T-helper 1 cell (primary cell): ENCODE results near the gene PKP4.

Experiments
- DNase-seq, 5 donors: peaks; one replicate each; pipeline ENCODE4 v3.0.0-alpha.2; 2012 to 2020

PKP4 gene

DNA sequence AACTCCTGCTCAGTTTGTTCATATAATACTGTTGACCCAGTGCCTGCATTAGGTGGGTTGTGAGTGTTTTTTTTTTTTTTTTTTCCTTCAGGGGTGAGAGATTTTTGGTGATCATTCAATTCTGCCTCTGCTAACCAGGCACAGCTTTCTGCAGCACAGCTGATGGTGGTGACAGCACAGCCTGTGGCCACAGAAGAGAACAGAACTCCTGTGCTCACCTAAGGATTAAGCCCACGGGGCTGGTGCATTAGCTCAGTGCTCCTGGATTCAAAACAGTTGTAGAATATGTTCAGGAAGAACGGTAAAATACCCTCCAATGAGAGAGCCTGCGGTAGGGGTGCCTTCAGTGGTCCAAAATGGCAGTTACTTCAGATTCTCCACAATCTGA is 42.0 kb downstream of the PKP4 start:
- no peak for DNase-seq

DNA sequence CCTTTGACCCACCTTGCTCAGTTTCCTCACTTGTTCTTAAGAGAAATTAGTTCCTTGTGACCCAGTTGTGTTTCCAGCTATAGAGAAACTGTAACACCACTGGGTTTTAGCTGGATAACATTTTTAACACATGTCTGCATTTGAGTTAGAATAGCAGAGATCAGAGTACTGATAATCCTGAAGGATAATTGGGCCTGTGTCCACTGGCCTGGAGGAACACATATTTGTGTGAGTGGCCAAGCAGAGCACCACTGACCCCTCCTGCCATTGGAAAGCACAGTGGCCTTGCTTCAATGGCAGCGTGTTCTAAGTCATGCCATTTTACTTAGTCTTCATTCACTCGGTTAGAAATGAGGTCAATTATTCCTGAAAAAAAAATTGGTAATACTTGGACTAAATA is 42.6 kb downstream of the PKP4 start:
- DNase-seq = no peak

DNA sequence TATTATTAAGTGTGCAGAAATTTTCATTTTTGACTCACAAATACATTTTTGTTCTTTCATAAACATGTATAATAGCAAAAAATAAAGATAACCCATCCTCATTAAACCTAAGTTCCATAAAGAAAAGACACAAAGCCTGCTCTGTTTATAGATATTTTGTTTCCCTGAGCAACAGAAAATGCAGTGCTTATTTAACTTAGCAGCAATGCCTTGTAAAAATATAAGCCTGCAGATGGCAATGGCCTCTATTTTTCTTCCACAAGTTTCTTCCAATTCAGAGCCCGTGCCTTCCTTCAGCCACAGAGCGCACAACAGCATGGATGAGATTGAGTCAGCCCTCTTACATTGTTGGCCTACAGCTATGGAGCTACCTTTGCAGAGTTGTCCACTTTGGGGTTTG is 43.6 kb downstream of the PKP4 start:
- no peak for DNase-seq

DNA sequence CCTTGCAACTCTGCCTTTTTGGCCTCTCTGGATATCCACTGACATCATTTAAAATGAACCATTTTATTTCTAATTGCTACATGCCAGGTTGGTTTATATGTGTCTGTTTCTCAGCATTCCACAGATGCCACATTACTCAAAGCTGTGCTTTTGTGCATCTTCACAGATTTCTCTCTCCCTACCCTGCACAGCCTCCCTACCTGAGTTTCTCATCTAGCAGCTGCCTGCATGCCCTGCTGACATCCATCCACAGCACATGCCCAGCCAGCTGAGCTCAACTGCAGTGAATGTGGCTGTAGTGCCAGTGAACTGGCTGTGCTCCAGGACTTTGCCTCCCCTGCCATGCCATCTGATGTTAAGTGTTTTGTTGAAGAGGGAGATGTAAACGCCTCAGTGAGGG is 44.5 kb downstream of the PKP4 start:
- no peak for DNase-seq

DNA sequence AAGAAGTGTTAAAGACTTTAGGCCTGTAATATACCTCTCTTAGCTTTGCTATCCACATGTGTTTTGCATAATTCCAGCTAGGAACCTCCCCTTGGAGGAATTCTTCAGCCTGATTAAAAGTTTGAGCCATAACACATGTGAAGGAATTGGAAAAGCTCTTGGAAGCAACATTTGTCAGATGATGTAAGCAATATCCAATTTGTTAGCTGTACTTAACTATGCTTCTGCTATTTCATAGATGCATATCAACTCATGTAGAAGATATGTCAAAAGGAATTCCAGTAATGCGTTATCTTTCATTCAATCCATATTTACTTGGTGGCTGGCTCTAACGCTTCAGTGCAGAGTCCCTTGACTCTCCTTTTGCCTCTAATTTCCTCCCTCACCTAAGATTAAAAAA is 46.2 kb downstream of the PKP4 start:
- DNase-seq = no peak

DNA sequence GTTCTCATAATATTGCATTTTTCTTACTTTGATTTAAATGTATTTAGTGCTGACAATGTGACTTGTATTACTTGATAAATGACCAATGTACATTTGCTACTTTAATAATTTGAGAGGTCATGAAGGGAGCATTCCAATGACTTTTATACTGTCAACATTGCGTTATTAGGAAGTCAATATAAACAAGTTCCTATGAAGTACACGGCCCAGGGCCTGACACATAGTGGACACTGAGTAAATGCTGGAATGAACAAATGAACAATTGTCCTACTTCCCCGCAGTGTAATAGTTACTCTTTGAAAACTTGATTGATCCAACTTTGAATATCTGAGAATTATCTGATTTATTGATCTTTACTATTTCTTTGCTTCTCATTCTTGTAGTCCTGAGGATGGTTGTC is 47.3 kb downstream of the PKP4 start:
- no peak for DNase-seq

DNA sequence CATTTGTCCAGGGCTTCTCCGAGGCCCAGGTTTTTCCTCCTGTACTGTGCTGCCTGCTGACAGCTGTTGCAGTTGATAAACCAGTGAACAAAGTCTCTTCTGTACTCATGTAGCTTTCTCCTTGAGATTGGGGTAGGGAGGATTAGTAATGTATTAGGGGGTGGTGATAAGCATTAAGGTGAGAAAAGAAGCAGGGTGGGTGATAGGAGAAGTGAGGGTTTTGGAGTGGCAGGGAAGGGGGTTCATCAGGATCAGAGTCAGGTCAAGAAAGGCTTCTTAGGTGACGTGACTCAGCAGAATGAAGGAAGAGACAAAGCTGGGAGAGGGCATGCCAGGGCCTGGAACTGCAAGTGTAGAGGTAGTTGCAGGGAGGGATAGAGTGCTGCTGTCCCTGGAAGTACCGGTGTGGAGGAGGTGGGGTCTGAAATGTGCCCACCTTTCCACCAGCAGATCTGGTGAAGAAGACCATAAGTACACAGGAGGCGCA is 48.7 kb downstream of the PKP4 start:
- no peak for DNase-seq

DNA sequence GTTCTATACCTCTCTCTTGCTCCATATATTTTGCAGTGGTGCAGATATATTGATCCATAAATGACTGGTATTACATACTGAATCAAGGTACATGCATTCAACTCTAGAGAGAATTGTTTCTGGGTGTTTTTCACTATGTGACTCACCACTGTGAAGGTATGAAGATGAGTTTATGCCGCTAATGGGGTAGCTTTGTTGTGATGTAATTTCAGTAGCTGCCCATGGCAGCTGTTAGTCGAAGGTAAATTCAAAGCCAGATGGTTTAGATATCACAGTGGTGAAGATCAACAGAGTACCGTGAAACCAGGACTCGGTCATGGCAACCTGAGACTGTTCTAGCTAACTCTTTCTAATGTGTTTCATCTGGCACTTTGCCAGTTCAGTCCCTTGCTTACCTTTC is 50.4 kb downstream of the PKP4 start:
- DNase-seq = peak in 1 of 5 donors; percentile 63

DNA sequence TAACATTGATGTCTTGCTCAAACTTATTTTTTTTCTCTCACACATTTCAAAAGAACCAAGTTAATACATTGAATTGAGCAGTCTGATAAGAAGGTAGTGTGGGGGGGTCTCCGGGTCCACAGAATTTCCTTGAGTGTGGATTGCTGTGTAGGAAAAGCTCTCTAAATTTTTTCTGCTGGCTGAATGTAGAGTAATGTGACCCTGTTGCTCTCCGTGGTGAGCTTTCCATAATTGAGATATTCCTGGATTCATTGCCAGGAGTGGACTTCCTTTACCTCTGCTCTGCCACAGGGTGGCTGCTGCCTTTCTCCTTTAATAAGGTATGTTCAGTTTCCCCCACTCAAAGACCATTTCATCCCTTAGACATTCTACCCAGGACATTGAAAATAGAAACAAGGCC is 50.9 kb downstream of the PKP4 start:
- no peak for DNase-seq

DNA sequence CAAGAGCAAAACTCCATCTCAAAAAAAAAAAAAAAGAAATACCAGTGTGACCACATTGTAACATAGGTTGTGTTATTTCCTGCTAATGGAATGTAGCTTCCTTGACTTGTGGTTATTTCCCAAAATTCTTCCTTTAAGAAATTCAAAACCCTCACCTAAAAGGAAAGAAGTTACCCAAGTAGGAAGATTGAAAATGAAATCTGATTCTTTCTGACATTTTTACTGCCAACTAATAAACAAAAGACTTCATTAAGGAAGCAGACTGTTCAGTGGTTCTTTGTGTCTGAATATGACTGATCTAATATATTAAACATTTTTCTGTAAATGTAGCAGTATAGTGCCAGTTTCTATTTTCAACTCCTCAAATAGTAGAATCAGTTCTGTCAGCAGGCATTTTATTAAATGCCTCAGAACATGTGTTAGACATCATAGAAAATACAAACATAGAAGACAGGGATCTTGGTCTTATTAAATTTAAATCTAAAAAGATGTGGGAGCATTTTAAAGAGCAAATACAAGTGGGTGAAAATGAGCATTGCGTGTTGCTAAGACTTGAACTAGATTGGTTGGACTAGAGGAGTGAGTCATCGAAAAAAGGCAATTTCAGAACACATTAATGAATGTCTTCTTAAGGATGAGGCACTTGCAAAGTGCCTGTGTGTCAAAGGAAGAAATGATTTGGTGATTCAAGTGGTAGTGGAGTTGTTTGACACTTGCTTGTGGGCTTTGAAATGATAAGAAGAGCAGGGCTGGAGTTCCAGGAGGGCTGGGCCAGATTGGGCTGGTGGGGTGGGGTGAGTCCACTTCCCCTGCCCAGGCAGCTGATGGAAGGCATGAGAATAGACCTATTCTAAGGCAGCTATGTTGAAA is 53.4 kb downstream of the PKP4 start:
- DNase-seq = peak in 1 of 5 donors; percentile 3

DNA sequence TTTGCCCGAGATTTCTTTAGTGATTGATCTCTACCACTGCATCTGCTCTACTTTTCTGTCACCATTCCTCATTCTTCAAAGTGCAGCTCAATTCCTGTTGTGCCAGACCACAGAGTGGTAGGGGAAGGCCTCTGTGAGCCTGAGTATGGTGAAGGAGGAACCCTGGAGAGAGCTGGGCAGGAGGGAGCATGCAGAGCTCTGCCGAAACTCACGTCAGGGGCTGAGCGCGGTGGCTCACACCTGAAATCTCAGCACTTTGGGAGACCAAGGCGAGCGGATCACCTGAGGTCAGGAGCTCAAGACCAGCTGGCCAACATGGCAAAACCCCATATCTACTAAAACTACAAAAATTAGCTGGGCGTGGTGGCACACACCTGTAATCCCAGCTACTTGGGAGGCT is 54.1 kb downstream of the PKP4 start:
- DNase-seq = no peak

DNA sequence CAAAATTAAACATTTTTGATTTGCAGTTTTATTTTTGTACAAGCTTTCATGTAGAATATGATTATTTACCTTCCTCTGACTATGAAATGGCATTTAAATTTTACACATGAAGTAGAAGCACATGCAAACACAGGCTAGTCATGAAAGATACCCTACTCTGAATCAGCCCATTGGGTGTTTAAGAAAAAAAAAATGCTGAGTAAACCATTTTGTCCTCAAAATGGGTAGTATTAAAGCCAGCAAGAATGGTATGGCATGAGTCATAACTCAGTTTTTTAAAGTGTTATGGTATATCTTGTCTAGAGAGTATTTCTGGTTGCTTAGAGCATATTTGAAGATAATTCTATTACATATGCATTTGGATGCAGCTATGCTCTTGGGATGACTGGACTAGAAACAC is 55.0 kb downstream of the PKP4 start:
- no peak for DNase-seq

DNA sequence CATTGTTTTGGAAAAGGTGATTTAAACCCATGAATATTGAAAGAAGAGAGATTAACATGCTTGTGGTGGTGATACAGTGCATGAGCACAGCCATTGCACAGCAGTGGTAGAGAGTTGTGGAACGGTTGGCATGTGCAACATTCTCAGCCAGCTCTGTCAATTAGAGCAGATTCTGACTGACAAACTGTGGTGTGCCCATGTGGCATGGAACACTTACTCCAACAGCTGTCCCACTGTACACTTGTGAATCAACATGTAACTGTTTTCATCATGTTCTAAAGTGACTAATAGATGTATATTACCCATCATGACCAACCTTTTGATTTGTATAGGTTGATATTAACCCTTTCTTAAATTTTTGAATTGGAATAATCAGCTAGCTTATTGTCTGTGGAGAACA is 55.6 kb downstream of the PKP4 start:
- DNase-seq = no peak

DNA sequence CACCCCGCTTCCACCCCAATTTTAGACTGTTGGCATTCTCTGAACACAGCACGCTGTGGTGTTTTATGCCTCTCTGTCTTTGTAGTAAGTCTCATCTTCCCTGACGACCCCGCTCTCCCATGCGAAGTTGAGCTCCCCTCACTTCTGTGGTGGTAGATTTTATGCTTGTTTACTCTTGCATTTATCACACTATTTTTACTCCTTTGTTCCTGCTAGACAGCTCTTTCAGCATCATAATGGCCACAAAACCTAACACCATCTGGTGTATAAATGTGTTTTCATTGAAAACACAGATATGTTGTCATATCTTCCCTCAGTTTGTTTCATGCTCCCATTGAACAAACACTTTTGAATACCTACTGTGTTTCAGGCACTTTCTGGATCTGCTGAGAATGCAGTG is 57.1 kb downstream of the PKP4 start:
- DNase-seq = no peak

DNA sequence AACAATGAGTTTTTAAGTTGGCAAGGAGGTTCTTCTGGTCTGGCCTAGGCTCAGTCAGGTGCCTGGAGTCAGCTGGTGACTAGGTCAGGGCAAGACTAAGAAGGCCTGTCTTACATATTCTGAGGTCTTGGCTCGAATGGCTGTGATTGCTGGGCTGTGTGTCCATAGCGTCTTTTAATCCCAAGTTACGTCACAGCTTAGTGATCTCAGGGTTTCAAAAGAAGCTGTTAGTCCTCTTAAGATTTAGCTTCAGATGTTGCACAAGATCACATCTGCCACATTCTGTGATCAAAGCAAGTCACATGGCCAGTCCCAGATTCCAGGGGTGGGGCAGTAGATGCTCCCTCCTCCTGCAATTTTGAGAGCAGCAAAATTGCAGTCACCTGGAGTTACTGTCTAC is 61.3 kb downstream of the PKP4 start:
- no peak for DNase-seq

DNA sequence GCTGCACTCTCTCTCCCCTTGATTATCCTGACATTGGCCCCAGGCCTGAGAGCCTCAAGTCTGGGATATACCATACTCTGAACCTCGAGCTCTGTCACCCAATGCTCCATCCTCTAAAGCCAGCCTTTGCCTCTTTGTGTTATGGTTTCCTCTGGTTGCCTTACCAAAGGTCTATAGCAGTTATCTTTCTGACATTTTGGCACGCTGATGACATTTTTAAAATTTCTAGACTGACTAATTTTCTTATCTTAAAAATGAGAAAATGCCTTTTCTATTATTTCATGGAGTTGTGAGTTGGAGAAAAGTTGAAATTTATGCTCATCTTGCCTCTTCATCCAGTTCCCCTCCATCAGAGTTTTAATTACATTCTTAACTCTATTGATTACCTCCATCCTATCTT is 62.7 kb downstream of the PKP4 start:
- DNase-seq = no peak

DNA sequence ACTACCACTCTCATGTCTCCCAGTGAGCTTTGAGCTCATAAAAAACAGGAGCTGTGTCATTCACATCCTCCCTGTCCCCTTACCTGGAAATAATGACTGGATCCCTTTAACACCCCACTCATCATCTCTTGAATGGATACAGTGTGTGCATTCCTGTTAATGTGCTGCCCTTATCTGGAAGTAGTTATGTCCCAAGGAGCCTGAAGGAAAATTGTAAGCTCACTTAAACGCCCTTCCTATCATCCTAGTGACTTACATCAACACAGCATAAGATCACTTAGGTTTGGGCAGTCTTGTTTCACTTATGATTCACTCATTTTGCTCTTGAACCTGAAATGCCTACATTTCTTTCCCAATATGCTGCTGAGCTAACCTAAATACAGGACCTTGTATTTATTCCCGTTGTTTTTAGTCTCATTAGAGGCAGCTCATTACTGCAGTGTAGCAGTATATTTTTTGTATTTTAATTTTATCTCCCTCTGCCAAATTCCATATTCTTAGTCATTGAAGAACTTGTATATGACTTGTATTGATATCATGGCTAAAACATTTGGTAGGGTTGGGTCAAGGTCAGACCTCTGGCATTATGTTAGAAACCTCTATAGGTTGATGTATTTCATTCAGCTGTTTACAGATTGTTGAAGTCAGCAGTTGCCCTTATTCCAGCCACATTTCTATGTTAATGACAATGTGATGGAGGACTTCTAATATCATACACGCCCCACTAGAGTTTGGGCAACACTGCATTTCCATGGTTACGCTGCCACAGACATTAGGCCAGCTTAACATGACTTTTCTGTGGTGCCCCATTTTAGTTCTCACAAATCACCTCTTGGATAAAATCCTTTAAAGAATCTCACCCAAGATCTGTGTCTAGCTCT is 72.9 kb downstream of the PKP4 start:
- no peak for DNase-seq

DNA sequence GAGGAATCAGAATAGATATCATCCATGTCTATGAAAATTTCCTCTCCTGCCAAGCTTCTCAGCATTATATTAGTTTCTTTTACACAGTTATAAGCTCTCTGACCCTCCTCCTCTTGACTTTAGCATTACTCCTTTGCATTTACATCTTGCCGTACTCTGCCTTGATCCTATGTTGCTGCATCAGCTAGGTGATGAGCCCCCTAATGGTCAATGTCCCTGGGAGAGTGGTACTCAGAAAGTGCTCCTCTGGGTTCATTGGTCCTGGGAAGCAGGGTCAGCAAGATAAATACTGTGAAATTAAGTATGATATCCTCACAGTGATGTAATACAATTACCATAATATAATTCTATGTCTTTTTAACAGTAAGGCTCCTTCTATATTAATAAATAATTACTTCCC is 74.1 kb downstream of the PKP4 start:
- DNase-seq = no peak

DNA sequence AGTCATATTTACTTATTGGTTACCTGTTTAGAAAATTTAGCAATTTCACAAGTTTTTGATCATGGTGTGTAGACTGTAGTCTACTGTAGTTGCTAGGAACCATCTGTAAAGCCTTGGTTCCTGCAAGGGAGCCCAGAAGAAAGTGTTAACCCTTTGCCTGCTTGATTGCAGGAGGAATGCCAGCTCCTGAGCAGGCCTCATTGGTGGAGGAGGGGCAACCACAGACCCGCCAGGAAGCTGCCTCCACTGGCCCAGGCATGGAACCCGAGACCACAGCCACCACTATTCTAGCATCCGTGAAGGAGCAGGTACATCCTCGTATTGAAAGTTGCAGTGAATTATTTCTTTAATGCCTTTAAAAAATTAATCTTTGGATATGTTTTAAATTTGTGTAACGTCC is 76.3 kb downstream of the PKP4 start:
- DNase-seq = no peak

DNA sequence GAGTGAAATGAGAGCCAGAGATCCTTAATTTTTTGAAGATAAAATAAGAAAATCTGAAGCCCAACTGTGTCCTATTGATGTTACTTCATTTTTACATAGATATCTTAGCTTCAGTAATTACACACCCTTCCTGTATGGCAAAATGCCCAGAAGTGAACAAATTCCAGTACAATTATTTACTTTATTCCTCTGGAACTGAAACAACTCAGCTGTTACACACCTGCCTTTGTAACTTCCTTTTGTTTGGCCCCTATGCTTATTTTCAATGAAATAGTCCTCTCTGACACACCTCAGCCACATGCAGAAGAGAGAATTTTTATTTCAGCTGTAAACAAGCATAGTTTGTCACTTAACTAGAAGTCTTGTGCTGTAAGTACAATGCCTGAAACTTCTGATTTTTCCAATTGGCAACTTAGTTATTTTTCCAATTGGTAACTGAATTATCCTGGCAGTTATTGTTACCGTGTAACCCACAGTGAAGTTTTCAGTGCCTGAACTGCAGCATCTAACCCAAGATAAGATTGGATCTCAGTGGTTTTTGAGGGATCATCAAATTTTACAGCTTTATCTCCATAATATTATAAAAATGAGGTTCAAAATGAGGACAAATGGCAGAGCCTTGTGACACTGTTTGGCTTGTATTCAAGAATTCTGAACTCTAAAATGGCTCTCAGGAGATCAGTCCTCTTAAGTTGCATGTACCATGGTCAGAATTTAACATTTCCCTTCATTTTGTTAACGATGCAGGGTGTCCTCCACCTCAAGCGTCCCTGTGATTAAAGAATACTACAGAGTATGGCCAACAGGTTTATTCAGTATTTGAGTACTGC is 82.6 kb downstream of the PKP4 start:
- DNase-seq = no peak

DNA sequence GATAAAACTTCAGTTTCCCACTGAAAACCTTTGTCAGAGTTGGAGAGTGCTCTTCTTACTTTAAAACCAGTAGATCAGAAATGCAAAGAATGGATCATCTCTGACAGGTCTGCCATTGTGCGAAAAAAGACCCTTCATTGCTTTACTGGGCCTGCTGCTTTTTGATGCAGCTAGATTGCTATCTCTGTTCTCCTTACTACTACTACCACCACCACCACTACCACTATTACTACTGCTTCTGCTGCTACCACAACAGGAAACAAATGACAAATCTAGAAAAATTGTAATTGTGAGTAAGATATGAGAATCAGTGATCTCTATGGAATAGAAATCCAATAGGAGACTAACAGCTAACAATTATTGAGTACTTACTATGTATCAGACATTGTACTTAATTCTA is 85.8 kb downstream of the PKP4 start:
- DNase-seq = peak in 1 of 5 donors; percentile 8

DNA sequence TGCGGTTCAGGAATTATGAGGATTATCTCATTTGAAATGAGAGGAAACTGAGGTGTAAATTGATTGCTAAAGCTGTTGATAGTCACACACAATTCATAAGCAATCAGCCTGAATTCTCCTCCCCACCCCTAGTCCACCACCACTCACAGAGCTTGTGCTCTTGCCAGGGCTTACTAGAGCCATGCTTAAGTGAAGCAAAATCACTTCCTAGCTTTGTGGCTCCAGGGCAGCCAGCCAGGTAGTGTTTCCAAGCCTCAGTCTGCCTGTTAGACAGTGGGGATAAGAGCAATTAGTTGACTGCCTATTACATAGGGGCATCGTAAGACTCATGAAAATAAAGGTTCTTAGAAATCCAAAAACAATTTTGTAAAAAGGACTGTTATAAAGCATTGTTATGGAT is 87.2 kb downstream of the PKP4 start:
- no peak for DNase-seq

DNA sequence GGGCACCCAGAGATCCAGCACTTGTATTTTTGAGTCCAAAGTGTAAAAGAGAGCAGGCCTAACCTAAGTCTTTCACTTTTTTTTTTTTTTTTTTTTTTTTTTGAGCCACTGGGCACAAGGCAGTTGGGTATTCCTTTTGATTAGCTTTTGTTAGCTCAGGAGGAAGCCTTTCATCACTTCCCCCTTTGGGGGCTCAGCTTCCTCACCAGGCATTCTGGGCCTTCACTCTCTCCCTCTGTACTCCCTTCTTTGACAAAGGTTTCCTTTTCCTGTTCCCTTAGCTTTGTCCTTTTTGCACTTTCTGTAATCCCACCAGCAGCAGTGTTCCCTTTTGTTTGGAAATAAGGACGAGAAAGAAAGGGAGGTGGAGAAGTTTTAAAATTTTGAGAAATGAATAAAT is 88.2 kb downstream of the PKP4 start:
- no peak for DNase-seq
